AG09309 (cell line): ENCODE data around the gene CRHR1.

Source experiments
- DNase-seq: peaks from one replicate; pipeline ENCODE4 v3.0.0-alpha.2; 2010; ENCODE audit warnings: low read depth
- H3K4me3 ChIP-seq: 2 replicates; pipeline ENCODE4 v1.5.1; 2011; ENCODE audit warnings: mild to moderate bottlenecking, low read depth, low read length, moderate library complexity; ENCODE audit not compliant: control insufficient read depth
- CTCF ChIP-seq: IDR thresholded peaks from 2 replicates; pipeline ENCODE4 v1.5.1; 2011; ENCODE audit warnings: mild to moderate bottlenecking, low read depth, low read length, inconsistent platforms; ENCODE audit not compliant: insufficient read depth, control insufficient read depth; ENCODE audit errors: missing control alignments

Gene CRHR1

GRCh38 chr17:45784293-45784740 lies at the start of gene CRHR1:
TSS of gene CRHR1 (plus strand) at chr17:45784320. CDS start at chr17:45784545, 225 bp downstream.
- no peak for DNase-seq
- H3K4me3 ChIP-seq, result no peak within 1 kb of the TSS
- no peak for TF ChIP-seq CTCF

- no peak overlapping the region for H3K4me3 ChIP-seq
- DNase-seq, result no peak
- no peak for TF ChIP-seq CTCF
Measured at GRCh38 chr17:45734598-45734997, 49.5 kb upstream of the CRHR1 start.

GRCh38 chr17:45735488-45735887 lies 48.6 kb upstream of the CRHR1 start:
- DNase-seq, result no peak
- no peak for TF ChIP-seq CTCF
- H3K4me3 ChIP-seq, result no peak overlapping the region

GRCh38 chr17:45739786-45740185 lies 44.3 kb upstream of the CRHR1 start:
- H3K4me3 ChIP-seq, result no peak overlapping the region

GRCh38 chr17:45740553-45741330 lies 43.4 kb upstream of the CRHR1 start:
- no peak for TF ChIP-seq CTCF
- H3K4me3 ChIP-seq, result no peak overlapping the region
- no peak for DNase-seq

More at GRCh38 chr17:45739786-45740185, 44.3 kb upstream of the CRHR1 start:
- no peak for TF ChIP-seq CTCF
- DNase-seq, result no peak

GRCh38 chr17:45742251-45742650 lies 41.9 kb upstream of the CRHR1 start:
- H3K4me3 ChIP-seq, result no peak overlapping the region

More at GRCh38 chr17:45742251-45742650, 41.9 kb upstream of the CRHR1 start:
- TF ChIP-seq CTCF, result no peak
- DNase-seq, result no peak
